ENCODE results near the gene MAST3.
A peak's percentile ranks its signal among the peaks of the same experiment; 100 is the strongest.

The MAST3 gene

GRCh38 chr19:18113827-18114226, 16.2 kb downstream of the MAST3 start:
- no peak for DNase-seq (ENCODE audit: low read depth)

DNA sequence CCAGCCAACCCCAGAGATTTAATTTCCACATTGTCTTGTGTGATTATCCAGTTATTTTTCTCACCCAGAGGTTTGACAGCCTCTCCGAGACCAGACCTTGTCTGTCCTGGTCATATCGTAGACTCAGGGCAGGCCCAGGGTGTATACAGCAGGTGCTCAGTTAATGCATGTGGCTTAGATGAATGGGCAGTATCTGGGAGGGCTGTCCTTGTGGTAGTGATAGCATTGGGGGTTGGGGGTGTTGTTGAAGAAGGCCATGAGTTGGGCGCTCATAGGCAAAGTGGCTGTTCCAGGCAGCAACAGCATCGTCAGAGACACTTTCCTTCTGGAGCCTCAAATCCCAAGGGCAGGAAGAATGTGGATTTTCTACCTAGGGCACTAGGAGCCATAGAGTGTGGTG, 16.9 kb downstream of the MAST3 start:
- DNase-seq (ENCODE audit: low read depth): no peak

GRCh38 chr19:18117364-18117691, 19.8 kb downstream of the MAST3 start:
- no peak for DNase-seq (ENCODE audit: low read depth)

DNA sequence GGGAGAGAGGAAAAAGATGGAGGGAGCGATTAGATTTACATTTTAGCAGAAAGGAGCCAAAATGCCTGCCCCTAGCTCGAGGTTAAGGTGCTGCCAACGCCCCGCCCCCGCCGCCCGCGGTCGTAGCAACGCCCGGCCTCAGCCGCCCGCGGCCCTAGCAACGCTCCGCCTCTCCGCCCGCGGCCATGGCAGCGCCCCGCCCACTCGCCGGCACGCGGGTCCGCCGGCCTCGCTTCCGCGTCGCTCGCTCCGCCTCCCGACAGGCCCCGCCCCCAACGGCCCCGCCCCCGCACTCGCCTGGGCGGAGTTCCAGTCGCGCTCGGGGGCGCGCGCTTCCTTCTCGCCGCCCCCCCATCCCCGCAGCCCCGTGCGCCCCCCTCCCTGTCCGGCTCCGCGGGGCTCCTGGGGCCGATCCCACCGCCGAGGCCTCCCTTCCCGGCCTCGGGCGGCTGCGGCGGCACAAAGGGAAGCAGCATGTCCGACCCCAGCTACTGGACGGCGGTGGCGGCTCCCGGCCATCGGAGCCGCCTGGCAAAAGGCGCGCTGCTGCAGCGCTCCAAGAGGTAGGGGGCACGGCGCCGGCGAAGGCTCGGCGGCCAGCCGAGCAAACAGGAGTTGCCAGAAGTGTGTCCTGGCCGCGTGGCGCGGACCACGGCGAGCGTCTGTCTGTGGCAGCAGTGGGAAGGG, 20.3 kb downstream of the MAST3 start:
- DNase-seq (ENCODE audit: low read depth): peak; percentile 33

DNA sequence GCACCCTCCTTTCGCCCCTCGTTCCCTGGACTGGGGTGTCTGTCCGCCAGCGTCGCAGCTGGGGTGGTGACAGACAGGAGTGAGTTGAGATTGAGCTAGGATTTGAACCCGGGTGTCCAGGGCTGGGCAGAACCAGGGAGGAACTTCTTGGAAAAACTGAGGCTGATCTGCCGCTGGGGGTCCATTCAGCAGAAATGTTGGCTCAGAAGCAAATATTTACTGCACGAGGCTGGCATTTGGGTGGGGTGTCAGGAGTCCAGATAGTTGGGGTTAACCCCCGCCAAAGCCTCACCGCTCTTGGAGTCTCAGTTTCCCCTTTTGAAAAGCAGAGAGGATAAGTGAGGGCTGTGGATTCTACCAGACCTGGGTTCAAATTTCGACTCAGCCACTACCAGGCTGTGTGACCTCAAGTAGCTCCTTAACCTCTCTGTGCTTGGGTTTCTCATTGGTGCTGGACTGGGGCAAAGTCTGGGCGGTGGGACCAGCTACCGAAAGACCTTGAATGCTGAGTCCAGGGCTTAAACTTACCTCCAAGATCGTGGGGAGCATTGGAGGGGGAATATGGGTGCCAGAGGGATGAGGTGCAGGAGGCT, 20.9 kb downstream of the MAST3 start:
- no peak for DNase-seq (ENCODE audit: low read depth)

DNA sequence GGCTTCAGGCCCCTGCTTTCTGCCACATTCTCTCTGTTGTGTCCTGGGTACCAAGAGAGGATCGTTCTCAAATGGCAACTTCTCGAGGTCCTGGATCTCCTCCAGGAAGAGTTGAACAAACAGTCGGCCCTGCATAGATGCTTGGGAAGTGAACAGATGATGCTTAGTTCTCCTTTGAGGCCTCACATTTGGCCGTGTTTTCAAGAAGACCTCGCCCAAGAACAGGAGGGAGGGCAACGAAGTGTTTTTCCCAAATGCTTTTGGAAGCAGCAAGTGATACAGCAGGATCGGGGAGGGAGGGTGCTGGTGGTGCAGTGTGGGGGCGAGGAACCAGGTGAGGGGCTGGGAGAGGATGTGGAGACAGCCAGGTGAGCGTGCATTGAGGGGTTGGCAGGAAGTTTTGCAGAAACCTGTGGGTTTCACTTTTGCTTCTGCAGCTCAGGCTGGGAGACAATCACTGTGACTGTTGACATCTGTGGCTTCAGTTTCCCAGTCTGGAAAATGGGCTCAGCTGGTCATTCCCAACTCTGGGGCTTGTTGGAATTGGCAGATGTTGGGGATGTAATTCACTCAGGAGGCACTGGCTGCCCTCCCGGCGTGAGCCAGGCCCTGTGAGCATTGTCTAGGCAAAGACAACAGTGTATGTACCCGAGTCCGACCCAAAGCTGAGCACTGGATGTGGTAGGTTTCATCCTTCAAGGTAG, 21.6 kb downstream of the MAST3 start:
- DNase-seq (ENCODE audit: low read depth): no peak

DNA sequence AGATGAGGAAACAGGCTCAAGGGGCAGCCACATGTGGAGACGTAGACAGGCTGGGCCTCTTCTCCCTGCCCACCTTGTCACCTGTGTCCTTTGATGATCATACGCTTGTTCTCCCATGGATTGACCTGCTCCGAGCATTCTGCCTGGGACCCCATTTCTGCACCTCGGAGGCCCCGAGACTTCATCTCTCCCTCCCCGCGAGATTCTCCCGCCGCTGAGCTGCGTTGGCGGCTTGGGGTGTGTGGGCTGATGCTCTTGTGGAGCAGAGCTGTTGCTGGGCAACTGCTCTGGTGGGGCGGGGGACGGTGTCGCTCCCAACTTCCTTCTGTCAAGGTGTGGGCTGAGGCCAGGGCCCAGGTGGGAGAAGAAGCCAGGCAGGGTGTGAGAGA, 22.1 kb downstream of the MAST3 start:
- DNase-seq (ENCODE audit: low read depth): no peak

GRCh38 chr19:18120127-18120526, 22.5 kb downstream of the MAST3 start:
- no peak for DNase-seq (ENCODE audit: low read depth)

DNA sequence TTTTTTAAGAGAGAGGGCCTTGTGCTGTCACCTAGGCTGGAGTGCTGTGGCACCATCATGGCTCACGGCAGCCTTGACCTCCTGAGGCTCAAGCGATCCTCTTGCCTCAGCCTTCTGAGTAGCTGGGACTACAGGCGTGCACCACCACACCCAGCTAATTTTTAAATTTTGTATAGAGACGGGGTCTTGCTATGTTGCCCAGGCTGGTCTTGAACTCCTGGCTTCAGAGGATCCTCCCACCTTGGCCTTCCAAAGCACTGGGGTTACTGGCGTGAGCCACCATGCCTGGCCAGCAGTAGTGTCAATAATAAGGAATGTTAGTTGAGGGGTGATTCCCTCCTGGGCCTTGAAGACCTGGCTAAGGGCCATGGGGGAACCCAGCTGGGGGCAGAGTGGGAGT, 23.6 kb downstream of the MAST3 start:
- no peak for DNase-seq (ENCODE audit: low read depth)

DNA sequence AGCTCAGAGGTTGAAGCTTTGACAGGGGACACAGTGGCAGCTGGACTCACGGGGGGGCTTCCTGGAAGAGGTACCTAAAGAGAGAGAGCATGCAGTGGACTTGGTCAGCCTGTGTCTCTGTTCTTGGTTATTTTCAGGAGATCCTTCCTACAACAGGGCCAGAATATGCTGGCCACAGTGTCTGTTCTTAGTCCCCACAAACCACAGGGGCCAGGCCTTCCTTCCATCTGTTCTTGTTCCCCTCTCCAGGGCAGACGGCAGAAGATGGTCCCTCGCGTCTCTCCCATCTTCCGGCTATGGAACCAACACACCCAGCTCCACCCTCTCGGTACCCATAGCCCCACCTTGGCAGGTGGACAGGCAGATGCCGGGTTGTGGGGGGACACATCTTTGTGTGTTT, 24.8 kb downstream of the MAST3 start:
- no peak for DNase-seq (ENCODE audit: low read depth)

DNA sequence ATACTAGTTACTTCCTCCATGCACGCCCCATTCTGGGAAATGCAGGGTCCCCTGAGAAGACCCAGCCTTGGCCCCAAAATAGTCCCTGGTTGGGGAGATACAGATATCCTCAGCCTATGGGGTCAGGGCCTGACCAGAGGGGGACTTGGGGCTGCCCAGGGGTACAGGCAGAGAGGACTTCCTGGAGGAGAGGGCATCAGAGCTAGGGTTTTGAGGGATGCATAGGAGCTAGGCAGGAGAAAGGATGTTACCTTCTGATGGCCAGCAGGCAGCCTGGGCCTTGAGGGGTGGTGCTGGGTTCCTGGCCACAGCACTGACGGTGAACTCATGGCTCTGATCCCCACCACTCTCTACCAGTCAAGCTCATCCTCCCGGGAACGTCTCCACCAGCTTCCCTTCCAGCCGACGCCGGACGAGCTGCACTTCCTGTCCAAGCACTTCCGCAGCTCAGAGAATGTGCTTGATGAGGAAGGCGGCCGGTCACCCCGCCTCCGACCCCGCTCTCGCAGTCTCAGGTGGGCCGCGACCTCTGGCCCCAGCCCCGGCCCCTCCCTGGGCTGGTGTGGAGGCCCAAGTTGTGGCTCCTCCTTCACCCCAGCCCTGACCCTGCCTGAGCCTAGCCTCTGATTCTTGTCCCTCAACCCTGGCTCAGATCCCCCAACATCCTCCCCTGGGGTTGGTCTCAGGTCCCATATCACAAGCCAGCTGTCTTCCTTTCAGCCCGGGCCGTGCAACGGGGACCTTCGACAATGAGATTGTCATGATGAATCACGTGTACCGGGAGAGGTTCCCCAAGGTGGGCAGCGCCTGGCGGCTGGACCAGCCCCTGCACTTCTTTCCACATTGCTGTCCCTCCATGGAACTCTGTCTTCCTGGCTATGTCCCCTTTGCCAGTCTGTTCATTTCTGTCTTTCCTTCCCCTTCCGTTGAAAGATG, 25.6 kb downstream of the MAST3 start:
- DNase-seq (ENCODE audit: low read depth): no peak

GRCh38 chr19:18123819-18124218, 26.2 kb downstream of the MAST3 start:
- no peak for DNase-seq (ENCODE audit: low read depth)

- DNase-seq (ENCODE audit: low read depth): no peak
Measured at GRCh38 chr19:18126097-18126496, 28.5 kb downstream of the MAST3 start.

GRCh38 chr19:18128044-18128443, 30.5 kb downstream of the MAST3 start:
- DNase-seq (ENCODE audit: low read depth): no peak

DNA sequence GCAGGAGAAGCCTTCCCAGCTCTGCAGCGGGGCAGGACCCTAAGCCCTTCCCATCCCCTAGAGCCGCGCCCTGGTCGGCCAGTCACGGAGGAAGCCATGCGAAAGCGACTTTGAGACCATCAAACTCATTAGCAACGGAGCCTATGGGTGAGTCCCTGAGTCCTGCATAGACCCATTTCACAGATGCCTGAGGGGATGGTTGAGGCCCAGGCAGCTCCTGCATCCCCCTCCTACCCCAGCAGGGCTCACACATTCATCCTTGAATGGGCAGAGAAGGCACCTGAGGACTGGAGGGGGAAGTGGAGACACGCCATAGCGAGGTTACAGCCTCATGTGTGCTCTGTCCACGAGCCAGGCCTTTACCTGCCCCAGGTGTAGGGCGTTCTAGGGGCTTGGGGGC, 31.2 kb downstream of the MAST3 start:
- no peak for DNase-seq (ENCODE audit: low read depth)

DNA sequence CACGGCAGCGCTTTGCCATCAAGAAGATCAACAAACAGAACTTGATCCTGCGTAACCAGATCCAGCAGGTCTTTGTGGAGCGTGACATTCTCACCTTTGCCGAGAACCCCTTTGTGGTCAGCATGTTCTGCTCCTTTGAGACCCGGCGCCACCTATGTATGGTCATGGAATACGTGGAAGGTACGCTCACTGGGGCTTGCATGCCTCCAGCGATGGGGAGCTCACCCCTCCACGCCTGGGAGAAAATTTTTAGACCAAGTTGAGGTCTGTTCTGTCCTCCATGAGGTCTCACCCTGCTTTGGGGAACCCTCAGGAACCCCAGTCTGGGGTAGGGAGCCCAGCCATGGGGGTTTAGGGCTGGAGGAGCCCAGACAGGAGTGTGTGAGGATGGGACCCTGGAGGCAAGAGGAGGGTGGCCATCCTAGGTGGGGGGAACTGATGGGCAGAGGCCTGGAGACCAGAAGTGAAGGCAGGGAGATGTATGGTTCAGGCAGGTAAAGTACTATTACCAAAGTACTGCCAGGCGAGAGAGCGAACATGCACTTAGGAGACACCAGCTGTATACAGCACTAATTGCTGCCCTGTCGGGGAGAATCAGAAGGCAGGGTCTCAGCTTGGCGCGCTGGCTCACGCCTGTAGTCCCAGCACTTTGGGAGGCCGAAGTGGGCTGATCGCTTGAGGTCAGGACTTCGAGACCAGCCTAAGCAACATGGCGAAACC, 33.1 kb downstream of the MAST3 start:
- DNase-seq (ENCODE audit: low read depth): no peak

- no peak for DNase-seq (ENCODE audit: low read depth)
Measured at GRCh38 chr19:18131841-18132596, 34.4 kb downstream of the MAST3 start.

DNA sequence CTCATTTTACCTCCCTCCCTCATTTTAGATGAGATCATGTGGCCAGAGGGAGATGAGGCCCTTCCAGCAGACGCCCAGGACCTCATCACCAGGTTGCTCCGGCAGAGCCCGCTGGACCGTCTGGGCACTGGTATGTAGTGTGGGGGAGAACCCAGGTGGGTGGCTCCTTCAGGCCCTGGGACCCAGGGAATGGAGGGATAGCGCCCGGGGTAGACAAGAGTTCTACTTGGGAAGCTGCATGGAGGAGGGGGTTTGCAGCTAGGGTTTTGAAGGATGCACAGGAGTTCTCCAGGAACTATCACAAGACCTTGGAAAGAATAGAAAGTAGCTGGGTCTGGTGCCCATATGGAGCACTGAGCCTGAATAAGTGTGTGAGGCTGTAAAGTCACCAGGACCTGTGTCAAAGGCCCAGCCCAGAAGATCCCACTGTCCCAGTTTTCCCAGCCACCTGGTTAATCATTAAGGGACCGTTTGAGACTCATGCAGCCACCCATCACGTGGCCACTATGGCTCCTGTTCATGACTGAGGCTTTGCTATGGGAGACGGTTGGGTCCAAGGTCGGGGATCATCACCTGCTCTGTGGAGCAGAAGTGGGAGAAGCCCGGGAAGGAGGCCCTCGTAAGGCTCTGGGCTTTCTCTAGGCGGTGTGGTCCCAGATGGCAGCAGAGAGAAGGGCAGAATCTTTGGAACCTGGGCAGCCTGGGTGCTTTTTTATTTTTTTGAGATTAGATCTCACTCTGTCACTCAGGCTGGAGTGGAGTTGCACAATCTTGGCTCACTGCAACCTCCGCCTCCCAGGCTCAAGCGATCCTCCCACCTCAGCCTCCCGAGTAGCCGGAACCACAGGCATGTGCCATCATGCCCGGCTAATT, 38.4 kb downstream of the MAST3 start:
- DNase-seq (ENCODE audit: low read depth): no peak

- DNase-seq (ENCODE audit: low read depth): no peak
Measured at GRCh38 chr19:18137242-18137641, 39.7 kb downstream of the MAST3 start.

DNA sequence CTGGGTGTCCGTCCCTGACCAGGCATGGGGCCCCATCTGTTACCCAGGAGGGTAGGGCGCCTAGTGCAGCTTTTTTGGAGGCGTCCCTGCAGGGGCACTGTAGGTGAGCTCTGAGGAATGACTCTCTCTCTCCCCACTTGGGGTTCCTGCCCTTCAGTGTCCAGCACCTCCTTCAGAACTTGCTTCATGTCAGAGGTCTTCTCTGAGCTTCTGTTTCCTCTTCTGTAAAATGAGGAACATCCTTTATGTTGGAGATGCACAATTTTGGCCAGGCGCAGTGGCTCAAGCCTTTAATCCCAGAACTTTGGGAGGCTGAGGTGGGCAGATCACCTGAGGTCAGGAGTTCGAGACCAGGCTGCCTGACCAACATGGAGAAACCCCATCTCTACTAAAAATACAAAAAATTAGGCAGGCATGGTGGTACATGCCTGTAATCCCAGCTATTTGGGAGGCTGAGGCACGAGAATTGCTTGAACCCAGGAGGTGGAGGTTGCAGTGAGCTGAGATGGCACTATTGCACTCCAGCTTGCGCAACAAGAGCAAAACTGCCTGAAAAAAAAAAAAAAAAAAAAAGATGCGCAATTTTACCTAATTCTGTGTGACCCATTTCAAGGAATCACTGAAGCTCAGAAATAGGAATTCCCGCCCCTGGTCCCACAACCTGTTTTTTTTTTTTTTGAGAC, 40.2 kb downstream of the MAST3 start:
- no peak for DNase-seq (ENCODE audit: low read depth)
